ENCODE measurements around the gene HPD.

DNA sequence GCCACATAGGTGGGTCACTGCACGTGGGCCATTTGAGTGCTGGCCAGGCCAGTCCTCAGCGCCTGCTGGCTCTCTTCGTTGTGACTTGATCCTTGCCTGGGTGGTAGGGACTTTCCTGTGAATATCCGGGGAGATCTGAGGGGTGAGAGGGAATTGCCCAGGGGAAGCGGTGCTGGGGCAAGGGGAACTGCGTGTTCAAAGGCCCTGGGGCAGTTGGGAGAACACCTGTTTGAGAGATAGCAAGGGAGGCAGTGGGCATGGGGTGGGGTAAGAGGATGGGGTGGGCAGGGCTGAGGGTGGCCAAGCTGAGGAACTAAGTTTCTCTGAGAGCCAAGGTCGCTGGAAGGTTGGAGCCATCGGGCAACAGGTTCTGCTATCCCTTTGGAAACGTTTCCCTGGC is 29.8 kb downstream of the HPD start:
- TF ChIP-seq, protein P1, sequence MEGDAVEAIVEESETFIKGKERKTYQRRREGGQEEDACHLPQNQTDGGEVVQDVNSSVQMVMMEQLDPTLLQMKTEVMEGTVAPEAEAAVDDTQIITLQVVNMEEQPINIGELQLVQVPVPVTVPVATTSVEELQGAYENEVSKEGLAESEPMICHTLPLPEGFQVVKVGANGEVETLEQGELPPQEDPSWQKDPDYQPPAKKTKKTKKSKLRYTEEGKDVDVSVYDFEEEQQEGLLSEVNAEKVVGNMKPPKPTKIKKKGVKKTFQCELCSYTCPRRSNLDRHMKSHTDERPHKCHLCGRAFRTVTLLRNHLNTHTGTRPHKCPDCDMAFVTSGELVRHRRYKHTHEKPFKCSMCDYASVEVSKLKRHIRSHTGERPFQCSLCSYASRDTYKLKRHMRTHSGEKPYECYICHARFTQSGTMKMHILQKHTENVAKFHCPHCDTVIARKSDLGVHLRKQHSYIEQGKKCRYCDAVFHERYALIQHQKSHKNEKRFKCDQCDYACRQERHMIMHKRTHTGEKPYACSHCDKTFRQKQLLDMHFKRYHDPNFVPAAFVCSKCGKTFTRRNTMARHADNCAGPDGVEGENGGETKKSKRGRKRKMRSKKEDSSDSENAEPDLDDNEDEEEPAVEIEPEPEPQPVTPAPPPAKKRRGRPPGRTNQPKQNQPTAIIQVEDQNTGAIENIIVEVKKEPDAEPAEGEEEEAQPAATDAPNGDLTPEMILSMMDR (IDR thresholded peaks at IDR 0.05), result no peak
- TF ChIP-seq, protein P2, sequence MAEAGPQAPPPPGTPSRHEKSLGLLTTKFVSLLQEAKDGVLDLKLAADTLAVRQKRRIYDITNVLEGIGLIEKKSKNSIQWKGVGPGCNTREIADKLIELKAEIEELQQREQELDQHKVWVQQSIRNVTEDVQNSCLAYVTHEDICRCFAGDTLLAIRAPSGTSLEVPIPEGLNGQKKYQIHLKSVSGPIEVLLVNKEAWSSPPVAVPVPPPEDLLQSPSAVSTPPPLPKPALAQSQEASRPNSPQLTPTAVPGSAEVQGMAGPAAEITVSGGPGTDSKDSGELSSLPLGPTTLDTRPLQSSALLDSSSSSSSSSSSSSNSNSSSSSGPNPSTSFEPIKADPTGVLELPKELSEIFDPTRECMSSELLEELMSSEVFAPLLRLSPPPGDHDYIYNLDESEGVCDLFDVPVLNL (CRISPR knock-in tag; IDR thresholded peaks at IDR 0.05; ENCODE audit: borderline replicate concordance, low read depth), result no peak
- TF ChIP-seq, protein P3, sequence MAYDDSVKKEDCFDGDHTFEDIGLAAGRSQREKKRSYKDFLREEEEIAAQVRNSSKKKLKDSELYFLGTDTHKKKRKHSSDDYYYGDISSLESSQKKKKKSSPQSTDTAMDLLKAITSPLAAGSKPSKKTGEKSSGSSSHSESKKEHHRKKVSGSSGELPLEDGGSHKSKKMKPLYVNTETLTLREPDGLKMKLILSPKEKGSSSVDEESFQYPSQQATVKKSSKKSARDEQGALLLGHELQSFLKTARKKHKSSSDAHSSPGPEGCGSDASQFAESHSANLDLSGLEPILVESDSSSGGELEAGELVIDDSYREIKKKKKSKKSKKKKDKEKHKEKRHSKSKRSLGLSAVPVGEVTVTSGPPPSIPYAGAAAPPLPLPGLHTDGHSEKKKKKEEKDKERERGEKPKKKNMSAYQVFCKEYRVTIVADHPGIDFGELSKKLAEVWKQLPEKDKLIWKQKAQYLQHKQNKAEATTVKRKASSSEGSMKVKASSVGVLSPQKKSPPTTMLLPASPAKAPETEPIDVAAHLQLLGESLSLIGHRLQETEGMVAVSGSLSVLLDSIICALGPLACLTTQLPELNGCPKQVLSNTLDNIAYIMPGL (CRISPR knock-in tag; IDR thresholded peaks at IDR 0.05), result no peak
- TF ChIP-seq SP1 (CRISPR knock-in tag; conservative IDR thresholded peaks at IDR 0.05) (no peak), SMAD4 (CRISPR knock-in tag; IDR thresholded peaks at IDR 0.05) (no peak)
- TF ChIP-seq, protein P4, sequence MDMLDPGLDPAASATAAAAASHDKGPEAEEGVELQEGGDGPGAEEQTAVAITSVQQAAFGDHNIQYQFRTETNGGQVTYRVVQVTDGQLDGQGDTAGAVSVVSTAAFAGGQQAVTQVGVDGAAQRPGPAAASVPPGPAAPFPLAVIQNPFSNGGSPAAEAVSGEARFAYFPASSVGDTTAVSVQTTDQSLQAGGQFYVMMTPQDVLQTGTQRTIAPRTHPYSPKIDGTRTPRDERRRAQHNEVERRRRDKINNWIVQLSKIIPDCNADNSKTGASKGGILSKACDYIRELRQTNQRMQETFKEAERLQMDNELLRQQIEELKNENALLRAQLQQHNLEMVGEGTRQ (CRISPR knock-in tag; IDR thresholded peaks at IDR 0.05), result no peak
